ENCODE measurements around the gene RCAN1. TPM values are rescaled to one million over a fixed set of nuclear protein-coding genes. Genes with fewer than 3 reads are reported as not detected.

Gene RCAN1
- total RNA-seq, 1 donor from 2014 or later, result 197 TPM

- Histone ChIP-seq H3K27ac (ENCODE audit: low read depth, low read length) (no peak overlapping the region), H3K36me3 (ENCODE audit: insufficient read depth, low read length) (no peaks in the 10 kb centered on the region), H2AFZ (ENCODE audit: low read depth, low read length) (no peak overlapping the region), H3K79me2 (ENCODE audit: insufficient read depth, low read length) (peaks cover 2% of the 10 kb centered on the region), H3K9ac (ENCODE audit: low read length) (no peak overlapping the region), H3K27me3 (ENCODE audit: insufficient read depth, low read length) (no peaks in the 10 kb centered on the region), H3K4me1 (ENCODE audit: insufficient read depth, low read length) (peaks cover 4% of the 10 kb centered on the region), H3K9me3 (ENCODE audit: insufficient read depth, low read depth, low read length) (no peaks in the 10 kb centered on the region), H3K4me2 (ENCODE audit: low read length) (no peak overlapping the region), H3K4me3 (ENCODE audit: insufficient read depth, low read depth, low read length) (no peak overlapping the region), H4K20me1 (ENCODE audit: insufficient read depth, low read length) (no peaks in the 10 kb centered on the region)
- no peak overlapping the region for H3K27ac Mint-ChIP-seq (ENCODE audit: unreplicated experiment)
- H3K9me3 Mint-ChIP-seq (ENCODE audit: unreplicated experiment), result no peaks in the 10 kb centered on the region
- TF ChIP-seq, protein P1, sequence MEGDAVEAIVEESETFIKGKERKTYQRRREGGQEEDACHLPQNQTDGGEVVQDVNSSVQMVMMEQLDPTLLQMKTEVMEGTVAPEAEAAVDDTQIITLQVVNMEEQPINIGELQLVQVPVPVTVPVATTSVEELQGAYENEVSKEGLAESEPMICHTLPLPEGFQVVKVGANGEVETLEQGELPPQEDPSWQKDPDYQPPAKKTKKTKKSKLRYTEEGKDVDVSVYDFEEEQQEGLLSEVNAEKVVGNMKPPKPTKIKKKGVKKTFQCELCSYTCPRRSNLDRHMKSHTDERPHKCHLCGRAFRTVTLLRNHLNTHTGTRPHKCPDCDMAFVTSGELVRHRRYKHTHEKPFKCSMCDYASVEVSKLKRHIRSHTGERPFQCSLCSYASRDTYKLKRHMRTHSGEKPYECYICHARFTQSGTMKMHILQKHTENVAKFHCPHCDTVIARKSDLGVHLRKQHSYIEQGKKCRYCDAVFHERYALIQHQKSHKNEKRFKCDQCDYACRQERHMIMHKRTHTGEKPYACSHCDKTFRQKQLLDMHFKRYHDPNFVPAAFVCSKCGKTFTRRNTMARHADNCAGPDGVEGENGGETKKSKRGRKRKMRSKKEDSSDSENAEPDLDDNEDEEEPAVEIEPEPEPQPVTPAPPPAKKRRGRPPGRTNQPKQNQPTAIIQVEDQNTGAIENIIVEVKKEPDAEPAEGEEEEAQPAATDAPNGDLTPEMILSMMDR (IDR thresholded peaks at IDR 0.05; ENCODE audit: insufficient read depth, low read depth, low read length), result peak; percentile 81
- TF ChIP-seq EZH2 (IDR thresholded peaks at IDR 0.05; ENCODE audit: insufficient read depth, low read length), result no peak
- H3K4me1 Mint-ChIP-seq (ENCODE audit: low read depth, unreplicated experiment), result peaks cover 4% of the 10 kb centered on the region
- FAIRE-seq (no peak), DNase-seq (ENCODE audit: low read depth) (peak; percentile 32)
- no peaks in the 10 kb centered on the region for H3K27me3 Mint-ChIP-seq (ENCODE audit: low read depth, unreplicated experiment)
- no peak overlapping the region for H3K4me3 Mint-ChIP-seq (ENCODE audit: unreplicated experiment)
- peaks cover 2% of the 10 kb centered on the region for H3K36me3 Mint-ChIP-seq (ENCODE audit: low read depth, unreplicated experiment)
Measured at GRCh38 chr21:34603002-34603709, 11.8 kb downstream of the RCAN1 start.

GRCh38 chr21:34602061-34602460 lies 12.9 kb downstream of the RCAN1 start:
- Mint-ChIP-seq H3K36me3 (ENCODE audit: low read depth, unreplicated experiment) (peaks cover 2% of the 10 kb centered on the region), H3K27ac (ENCODE audit: unreplicated experiment) (no peak overlapping the region), H3K4me1 (ENCODE audit: low read depth, unreplicated experiment) (peaks cover 4% of the 10 kb centered on the region), H3K9me3 (ENCODE audit: unreplicated experiment) (no peaks in the 10 kb centered on the region), H3K4me3 (ENCODE audit: unreplicated experiment) (no peak overlapping the region), H3K27me3 (ENCODE audit: low read depth, unreplicated experiment) (no peaks in the 10 kb centered on the region)
- Histone ChIP-seq H3K27me3 (ENCODE audit: insufficient read depth, low read length) (no peaks in the 10 kb centered on the region), H3K4me2 (ENCODE audit: low read length) (no peak overlapping the region), H3K4me1 (ENCODE audit: insufficient read depth, low read length) (peaks cover 4% of the 10 kb centered on the region), H3K79me2 (ENCODE audit: insufficient read depth, low read length) (peaks cover 2% of the 10 kb centered on the region), H3K9me3 (ENCODE audit: insufficient read depth, low read depth, low read length) (no peaks in the 10 kb centered on the region), H3K4me3 (ENCODE audit: insufficient read depth, low read depth, low read length) (no peak overlapping the region), H3K36me3 (ENCODE audit: insufficient read depth, low read length) (no peaks in the 10 kb centered on the region), H4K20me1 (ENCODE audit: insufficient read depth, low read length) (no peaks in the 10 kb centered on the region), H3K27ac (ENCODE audit: low read depth, low read length) (no peak overlapping the region), H2AFZ (ENCODE audit: low read depth, low read length) (no peak overlapping the region), H3K9ac (ENCODE audit: low read length) (no peak overlapping the region)
- FAIRE-seq, result no peak
- TF ChIP-seq, protein P1 (IDR thresholded peaks at IDR 0.05; ENCODE audit: insufficient read depth, low read depth, low read length), result no peak
- TF ChIP-seq EZH2 (IDR thresholded peaks at IDR 0.05; ENCODE audit: insufficient read depth, low read length), result no peak
- DNase-seq (ENCODE audit: low read depth), result no peak

- H3K79me2 ChIP-seq (ENCODE audit: insufficient read depth, low read length), result peaks cover 2% of the 10 kb centered on the region
Measured at GRCh38 chr21:34599534-34600101, 15.3 kb downstream of the RCAN1 start.

More at GRCh38 chr21:34599534-34600101, 15.3 kb downstream of the RCAN1 start:
- FAIRE-seq, result no peak
- Histone ChIP-seq H3K4me3 (ENCODE audit: insufficient read depth, low read depth, low read length) (no peak overlapping the region), H2AFZ (ENCODE audit: low read depth, low read length) (no peak overlapping the region), H3K4me1 (ENCODE audit: insufficient read depth, low read length) (peaks cover 4% of the 10 kb centered on the region), H3K36me3 (ENCODE audit: insufficient read depth, low read length) (no peaks in the 10 kb centered on the region), H3K27ac (ENCODE audit: low read depth, low read length) (no peak overlapping the region), H3K27me3 (ENCODE audit: insufficient read depth, low read length) (no peaks in the 10 kb centered on the region), H3K4me2 (ENCODE audit: low read length) (no peak overlapping the region), H3K9me3 (ENCODE audit: insufficient read depth, low read depth, low read length) (no peaks in the 10 kb centered on the region), H4K20me1 (ENCODE audit: insufficient read depth, low read length) (peaks cover 5% of the 10 kb centered on the region), H3K9ac (ENCODE audit: low read length) (no peak overlapping the region)
- no peak overlapping the region for H3K27ac Mint-ChIP-seq (ENCODE audit: unreplicated experiment)
- DNase-seq (ENCODE audit: low read depth), result no peak
- TF ChIP-seq, protein P1 (IDR thresholded peaks at IDR 0.05; ENCODE audit: insufficient read depth, low read depth, low read length), result no peak
- no peak for TF ChIP-seq EZH2 (IDR thresholded peaks at IDR 0.05; ENCODE audit: insufficient read depth, low read length)
- peaks cover 2% of the 10 kb centered on the region for H3K36me3 Mint-ChIP-seq (ENCODE audit: low read depth, unreplicated experiment)
- no peaks in the 10 kb centered on the region for H3K27me3 Mint-ChIP-seq (ENCODE audit: low read depth, unreplicated experiment)
- no peak overlapping the region for H3K4me3 Mint-ChIP-seq (ENCODE audit: unreplicated experiment)
- no peaks in the 10 kb centered on the region for H3K9me3 Mint-ChIP-seq (ENCODE audit: unreplicated experiment)
- peaks cover 5% of the 10 kb centered on the region for H3K4me1 Mint-ChIP-seq (ENCODE audit: low read depth, unreplicated experiment)
